K562 (cell line): ENCODE measurements around the gene MDM4.

ENCODE experiments used
- ETV5 ChIP-seq: sonication (generic); formaldehyde crosslinking; IDR thresholded peaks from 2 replicates; pipeline ENCODE4 v1.4.0; 2020; ENCODE audit warnings: low read depth, mild to moderate bottlenecking, missing genetic modification reagents
- MYNN ChIP-seq, 2 experiments: sonication (generic); formaldehyde crosslinking in 1 of 2; IDR thresholded peaks; 2 replicates each; pipeline versions ENCODE4 v1.5.0 to v1.6.1; 2016 to 2020; ENCODE audit warnings: antibody characterized with exemption in 1 of 2, missing genetic modification reagents in 1 of 2
- ZNF239 ChIP-seq: fragments of 250-450 bp; sonication (Bioruptor Pico); IDR thresholded peaks from 2 replicates; pipeline ENCODE4 v1.4.0; 2020; ENCODE audit warnings: mild to moderate bottlenecking

GRCh38 chr1:204587621-204588020, 71.4 kb downstream of the MDM4 start:
- TF ChIP-seq MYNN (IDR thresholded peaks at IDR 0.05) = no peak
- TF ChIP-seq MYNN (CRISPR knock-in tag; IDR thresholded peaks at IDR 0.05) = no peak
- TF ChIP-seq ZNF239 (CRISPR knock-in tag) = no peak
- TF ChIP-seq ETV5 = no peak
